NCI-H82 (cell line): ENCODE measurements around the gene STK32A.

Experiments
- DNase-seq: peaks from one replicate; lab custom pipeline; 2025; lab: John Stamatoyannopoulos, UW

The STK32A gene

GRCh38 chr5:147259837-147260236 lies 25.0 kb downstream of the STK32A start:
- DNase-seq: no peak

DNA sequence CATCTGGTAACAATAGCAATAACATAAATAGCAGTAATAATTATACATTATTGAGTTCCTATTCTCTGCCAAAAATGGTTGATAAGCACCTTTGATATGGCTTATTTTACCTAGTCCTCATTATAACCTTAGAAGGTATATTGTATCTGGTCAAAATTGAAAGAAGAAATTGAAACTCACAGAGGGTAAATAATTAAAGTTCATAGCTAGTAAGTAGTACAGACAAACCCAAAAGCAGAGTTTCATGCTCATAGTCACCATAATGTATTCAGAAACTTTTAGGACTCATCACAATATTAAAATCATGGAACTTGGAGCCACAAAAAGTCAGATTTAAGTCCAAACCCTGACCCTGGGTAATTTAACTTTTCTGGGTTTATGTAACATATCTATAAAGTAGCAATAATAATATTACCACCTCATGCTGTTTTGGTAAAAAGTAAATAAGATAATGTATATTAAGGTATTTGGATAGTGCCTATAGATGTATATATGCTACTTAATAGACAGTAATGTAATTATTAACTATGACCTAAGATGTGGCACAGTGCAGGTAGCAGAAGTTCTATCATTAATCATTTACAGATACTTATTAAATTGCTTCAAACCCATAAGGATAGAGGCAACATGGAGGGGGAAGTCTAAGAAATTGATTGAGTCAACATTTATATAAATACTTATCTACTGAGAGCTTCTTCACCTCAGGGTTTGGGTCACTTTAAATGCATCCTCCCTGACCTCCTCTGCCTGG lies 32.4 kb downstream of the STK32A start:
- no peak for DNase-seq

DNA sequence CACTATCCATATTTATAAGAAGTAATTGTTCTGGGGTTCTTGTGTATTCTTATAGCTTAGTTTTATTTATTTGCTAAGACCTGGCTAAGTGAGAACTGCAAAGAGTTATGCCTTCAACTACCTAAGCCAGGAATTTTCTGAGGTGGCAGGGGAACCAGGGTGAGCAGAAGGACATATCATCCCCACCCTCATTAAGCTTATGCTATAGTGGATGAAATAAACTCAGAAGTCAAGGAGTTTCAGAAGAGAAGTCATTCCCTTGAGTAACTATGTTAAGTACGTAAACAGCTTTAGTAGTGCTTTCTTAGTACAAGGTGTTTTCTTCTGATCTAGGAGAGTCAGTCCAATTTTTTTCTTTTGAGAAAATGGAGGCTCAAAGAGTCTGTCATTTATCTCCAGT lies 41.7 kb downstream of the STK32A start:
- no peak for DNase-seq

GRCh38 chr5:147286296-147286695 lies 51.5 kb downstream of the STK32A start:
- no peak for DNase-seq

GRCh38 chr5:147287110-147287509 lies 52.3 kb downstream of the STK32A start:
- no peak for DNase-seq

DNA sequence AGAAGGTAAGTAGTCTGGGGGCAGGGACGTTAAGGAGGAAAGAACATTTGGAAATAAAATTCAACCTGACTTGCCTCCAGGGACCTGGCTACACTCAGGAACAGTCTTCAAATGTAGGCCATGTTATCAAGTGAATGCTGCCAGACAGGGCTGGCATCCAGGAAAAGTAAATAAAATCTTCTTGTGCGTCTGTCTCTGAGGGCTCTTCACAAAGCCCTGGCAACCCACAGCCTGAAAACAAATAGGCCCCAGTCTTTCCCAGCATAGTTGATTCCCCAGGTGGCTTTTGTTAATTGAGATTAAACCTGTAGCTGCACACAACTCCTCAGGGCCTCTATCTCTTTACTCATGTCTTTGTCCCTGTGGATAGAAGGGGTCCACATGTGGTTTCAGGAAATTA lies 55.4 kb downstream of the STK32A start:
- peak; percentile 62 for DNase-seq

- DNase-seq: no peak
Observed at GRCh38 chr5:147303251-147303650, 68.4 kb downstream of the STK32A start.

GRCh38 chr5:147303976-147304375 lies 69.2 kb downstream of the STK32A start:
- no peak for DNase-seq

- no peak for DNase-seq
Observed at GRCh38 chr5:147305147-147305546, 70.3 kb downstream of the STK32A start.

- no peak for DNase-seq
Observed at GRCh38 chr5:147306351-147306750, 71.5 kb downstream of the STK32A start.

GRCh38 chr5:147307170-147307569 lies 72.3 kb downstream of the STK32A start:
- no peak for DNase-seq

DNA sequence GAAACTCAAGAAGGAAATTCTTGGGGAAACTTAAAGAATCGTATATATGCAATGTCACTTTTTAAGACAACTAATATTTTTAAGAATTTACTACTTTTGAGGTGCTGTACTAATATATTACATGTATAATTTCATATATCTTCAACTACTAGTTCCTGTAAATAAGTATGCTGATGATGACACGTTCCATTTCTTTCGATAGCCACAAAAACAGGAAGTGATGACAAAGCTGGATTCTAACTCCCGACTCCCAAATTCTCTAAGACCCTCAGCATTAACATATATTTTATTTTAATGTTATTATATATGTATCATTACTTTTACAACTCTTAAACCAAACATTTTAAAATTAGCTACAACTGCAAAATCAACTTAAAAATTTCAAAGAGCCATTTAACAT lies 74.8 kb downstream of the STK32A start:
- DNase-seq: no peak

DNA sequence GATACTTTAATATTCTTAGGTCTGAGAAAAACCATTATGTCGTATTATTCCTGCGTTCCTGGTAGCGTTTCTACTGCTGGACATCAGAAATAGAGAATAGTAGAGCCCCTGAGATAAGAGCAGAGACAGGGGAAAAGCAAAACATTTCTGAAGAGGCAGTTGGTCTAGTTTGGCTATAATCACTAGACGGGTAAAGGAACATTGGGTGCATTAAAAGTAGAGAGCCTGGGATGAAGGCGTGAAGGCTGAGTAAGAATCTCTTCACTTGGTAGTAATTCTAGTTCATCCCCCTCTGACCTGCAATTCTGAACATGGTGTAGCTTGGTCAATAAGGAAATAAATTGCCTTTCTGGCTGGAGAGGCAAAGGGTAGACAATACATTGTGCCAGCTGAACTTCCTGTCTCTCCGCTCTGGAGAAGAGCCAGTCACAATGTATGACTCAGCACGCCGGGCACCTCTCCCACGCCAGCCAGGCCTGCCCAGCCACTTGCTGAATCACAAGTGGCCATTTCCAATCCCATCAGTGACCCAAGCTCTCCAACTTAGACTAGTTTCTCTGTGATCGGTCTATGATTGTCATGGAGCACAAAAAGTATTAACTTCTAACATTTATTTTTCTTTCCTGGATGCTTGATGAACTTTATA lies 75.4 kb downstream of the STK32A start:
- DNase-seq: no peak

DNA sequence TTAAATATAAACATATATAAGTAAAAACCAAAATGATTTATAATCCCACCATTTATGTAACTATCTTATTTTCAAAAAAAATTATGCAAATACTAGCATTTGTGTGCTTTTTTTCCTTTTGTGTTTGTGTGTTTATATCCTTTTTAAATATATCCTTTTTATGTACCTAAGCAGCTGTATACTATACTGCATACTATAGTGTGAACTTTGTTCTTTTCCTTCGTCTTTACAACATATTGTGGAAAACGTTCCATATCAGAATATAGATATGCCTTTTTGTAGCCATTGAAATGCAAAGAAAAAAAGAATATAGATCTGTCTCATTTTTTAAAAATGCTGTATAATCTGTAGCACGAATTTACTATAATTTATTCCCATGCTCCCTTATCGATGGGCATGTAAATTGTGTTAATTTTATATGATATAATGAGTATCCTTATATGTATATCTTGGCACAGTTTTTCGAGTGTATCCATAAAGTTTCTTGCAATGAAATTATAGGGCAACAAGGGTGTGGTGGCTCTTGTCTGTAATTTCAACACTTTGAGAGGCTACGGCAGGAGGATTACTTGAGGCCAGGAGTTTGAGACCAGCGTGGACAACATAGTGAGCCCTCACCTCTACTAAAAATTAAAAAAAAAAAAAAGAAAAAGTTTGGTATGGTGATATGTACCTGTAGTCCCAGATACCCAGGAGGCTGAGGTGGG lies 83.3 kb downstream of the STK32A start:
- no peak for DNase-seq

GRCh38 chr5:147321569-147321968 lies 86.7 kb downstream of the STK32A start:
- DNase-seq: no peak

DNA sequence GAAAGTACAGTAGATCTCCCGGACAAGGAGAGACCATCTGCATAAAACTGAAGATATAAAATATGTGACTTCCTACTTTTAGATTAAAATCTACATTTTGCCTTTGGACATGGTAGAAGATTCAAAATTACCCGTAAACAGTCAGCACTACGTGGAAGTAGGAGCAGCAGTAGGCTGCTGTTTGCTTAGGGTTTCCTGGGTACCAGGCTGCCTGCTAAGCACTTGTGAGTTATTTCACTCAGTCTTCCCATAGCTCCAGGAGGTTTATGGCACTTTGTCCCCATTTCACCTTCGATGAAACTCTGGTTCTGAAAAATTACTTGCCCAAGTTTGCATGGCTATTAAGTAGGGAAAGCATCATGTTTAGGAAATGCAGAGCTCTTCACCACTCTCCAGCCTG lies 92.6 kb downstream of the STK32A start:
- DNase-seq: no peak

DNA sequence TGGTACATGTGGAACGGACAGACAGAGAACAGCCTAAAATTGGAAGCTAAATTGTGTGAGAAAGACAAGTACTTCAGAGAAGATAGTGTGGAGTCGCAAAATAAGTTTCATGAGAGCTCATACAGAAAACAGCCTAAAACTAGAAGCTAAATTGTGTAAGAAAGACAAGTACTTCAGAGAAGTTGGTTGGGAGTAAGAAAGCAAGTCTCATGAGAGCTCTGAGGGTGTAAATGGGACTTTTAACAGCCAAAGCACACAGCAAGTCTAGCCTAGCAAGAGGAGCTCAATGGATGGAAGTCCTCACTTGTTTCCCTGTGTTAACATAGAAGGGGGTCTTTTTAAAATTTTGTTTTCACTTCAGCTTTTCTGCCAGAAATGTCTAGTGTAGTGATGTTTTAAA lies 93.1 kb downstream of the STK32A start:
- no peak for DNase-seq

DNA sequence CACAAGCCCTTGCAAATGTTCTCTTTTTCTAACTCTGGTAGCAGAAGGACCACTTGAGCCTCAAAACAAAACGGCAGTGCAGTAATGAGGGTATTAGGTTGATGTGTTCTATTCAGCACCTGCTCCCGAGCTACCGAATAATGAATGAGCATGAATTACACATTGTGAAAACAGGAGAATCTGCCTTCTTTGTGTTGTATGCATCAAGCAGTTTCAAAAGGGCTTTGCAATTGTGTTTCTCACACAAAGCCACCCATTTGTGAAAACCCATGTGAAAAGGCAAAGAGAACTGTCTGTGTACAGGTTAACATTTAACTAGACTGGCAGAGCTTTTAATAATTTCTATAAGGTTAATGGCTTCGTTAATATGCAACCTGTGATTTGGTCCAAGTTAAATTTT lies 97.8 kb downstream of the STK32A start:
- no peak for DNase-seq

- DNase-seq: no peak
Observed at GRCh38 chr5:147336876-147337275, 102.0 kb downstream of the STK32A start.

- peak; percentile 2 for DNase-seq
Observed at GRCh38 chr5:147339313-147339712, 104.5 kb downstream of the STK32A start.

- DNase-seq: no peak
Observed at GRCh38 chr5:147340941-147341340, 106.1 kb downstream of the STK32A start.

GRCh38 chr5:147341345-147341744 lies 106.5 kb downstream of the STK32A start:
- no peak for DNase-seq

DNA sequence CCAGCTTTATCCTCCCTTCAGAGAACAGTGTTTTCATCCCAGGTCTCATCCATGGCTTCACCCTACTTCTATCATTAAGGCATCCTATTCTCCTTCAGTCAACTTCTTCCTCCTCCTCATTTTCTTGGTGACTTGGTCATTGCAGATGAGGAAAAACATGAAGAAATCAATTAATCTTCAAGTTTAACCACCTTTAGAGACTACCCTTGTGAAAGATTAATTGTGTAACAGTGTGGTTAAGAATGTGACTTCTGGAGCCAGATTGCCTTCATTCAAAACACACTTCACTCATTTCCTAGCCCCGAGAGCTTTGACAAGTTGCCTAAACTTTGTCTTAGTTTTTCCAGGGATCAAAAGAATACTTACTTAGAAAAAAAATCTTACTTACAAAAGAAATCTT lies 110.0 kb downstream of the STK32A start:
- DNase-seq: no peak
